ENCODE measurements around the gene FCN3.
"Not testable (repeated sequence)": the region's sequence is repeated elsewhere in the genome, so short reads cannot be mapped to it uniquely, and the experiment has no call there.

- TF ChIP-seq, protein P1, sequence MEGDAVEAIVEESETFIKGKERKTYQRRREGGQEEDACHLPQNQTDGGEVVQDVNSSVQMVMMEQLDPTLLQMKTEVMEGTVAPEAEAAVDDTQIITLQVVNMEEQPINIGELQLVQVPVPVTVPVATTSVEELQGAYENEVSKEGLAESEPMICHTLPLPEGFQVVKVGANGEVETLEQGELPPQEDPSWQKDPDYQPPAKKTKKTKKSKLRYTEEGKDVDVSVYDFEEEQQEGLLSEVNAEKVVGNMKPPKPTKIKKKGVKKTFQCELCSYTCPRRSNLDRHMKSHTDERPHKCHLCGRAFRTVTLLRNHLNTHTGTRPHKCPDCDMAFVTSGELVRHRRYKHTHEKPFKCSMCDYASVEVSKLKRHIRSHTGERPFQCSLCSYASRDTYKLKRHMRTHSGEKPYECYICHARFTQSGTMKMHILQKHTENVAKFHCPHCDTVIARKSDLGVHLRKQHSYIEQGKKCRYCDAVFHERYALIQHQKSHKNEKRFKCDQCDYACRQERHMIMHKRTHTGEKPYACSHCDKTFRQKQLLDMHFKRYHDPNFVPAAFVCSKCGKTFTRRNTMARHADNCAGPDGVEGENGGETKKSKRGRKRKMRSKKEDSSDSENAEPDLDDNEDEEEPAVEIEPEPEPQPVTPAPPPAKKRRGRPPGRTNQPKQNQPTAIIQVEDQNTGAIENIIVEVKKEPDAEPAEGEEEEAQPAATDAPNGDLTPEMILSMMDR (IDR thresholded peaks at IDR 0.05): not testable (repeated sequence)
- not testable (repeated sequence) for TF ChIP-seq POLR2A, EP300 (IDR thresholded peaks at IDR 0.05)
Observed at GRCh38 chr1:27384797-27385196, 10.2 kb upstream of the FCN3 start.

All from suprapubic skin (tissue), 3 donors.